CD4-positive, CD25-positive, alpha-beta regulatory T cell (primary cell): ENCODE data around the gene DZIP1L. TPM values are rescaled to one million over a fixed set of nuclear protein-coding genes. Genes with fewer than 3 reads are reported as not detected.
"Not testable (repeated sequence)": the region's sequence is repeated elsewhere in the genome, so short reads cannot be mapped to it uniquely, and the experiment has no call there.

Experiments
- ATAC-seq, 2 donors: fragments of 150-1000 bp; cut with Tn5 transposase; one replicate each; pipeline ENCODE4 v1.10.0; 2021; ENCODE audit warnings: low read depth in 2 of 2, moderate number of reproducible peaks in 2 of 2, moderate library complexity in 1 of 2
- DNase-seq, 3 donors: peaks; one replicate each; pipeline versions ENCODE4 v3.0.0 to v3.0.0-alpha.2; 2012 to 2022; ENCODE audit warnings: mixed read lengths in 1 of 3
- H3K27ac ChIP-seq: one replicate; pipeline ENCODE4 v1.7.0; 2013; ENCODE audit warnings: mild to moderate bottlenecking, low read length; ENCODE audit not compliant: insufficient read depth, poor library complexity, severe bottlenecking
- H3K27me3 ChIP-seq: one replicate; pipeline ENCODE4 v1.7.0; 2013; ENCODE audit warnings: low read length; ENCODE audit not compliant: control insufficient read depth, insufficient read depth
- H3K36me3 ChIP-seq: one replicate; pipeline ENCODE4 v1.7.0; 2013; ENCODE audit warnings: mild to moderate bottlenecking, low read length, moderate library complexity; ENCODE audit not compliant: control insufficient read depth, insufficient read depth
- H3K4me1 ChIP-seq: 2 replicates; pipeline ENCODE4 v1.7.0; 2013; ENCODE audit warnings: mild to moderate bottlenecking, low read length; ENCODE audit not compliant: insufficient read depth, control insufficient read depth, poor library complexity, severe bottlenecking
- H3K4me3 ChIP-seq: one replicate; pipeline ENCODE4 v1.7.0; 2013; ENCODE audit warnings: low read depth, mild to moderate bottlenecking, low read length, moderate library complexity
- H3K9me3 ChIP-seq, 2 experiments: 1 replicate in 1 of 2; 2 replicates in 1 of 2; pipeline ENCODE4 v1.7.0; 2013; ENCODE audit warnings: low read length in 2 of 2, mild to moderate bottlenecking in 1 of 2, moderate library complexity in 1 of 2; ENCODE audit not compliant: control insufficient read depth in 2 of 2
- H3K27ac Mint-ChIP-seq, 3 donors: one replicate each; pipeline ENCODE4 v1.8.0; 2020 to 2022; ENCODE audit warnings: mild to moderate bottlenecking in 3 of 3, mixed read lengths in 3 of 3, moderate library complexity in 2 of 3
- H3K27me3 Mint-ChIP-seq: one replicate; pipeline ENCODE4 v1.8.0; 2022; ENCODE audit warnings: mild to moderate bottlenecking, mixed read lengths
- H3K36me3 Mint-ChIP-seq: one replicate; pipeline ENCODE4 v1.8.0; 2020; ENCODE audit warnings: mixed read lengths
- H3K4me1 Mint-ChIP-seq, 4 donors: one replicate each; pipeline ENCODE4 v1.8.0; 2020 to 2022; ENCODE audit warnings: mixed read lengths in 4 of 4, mild to moderate bottlenecking in 1 of 4
- H3K4me3 Mint-ChIP-seq, 4 donors: one replicate each; pipeline ENCODE4 v1.8.0; 2020 to 2022; ENCODE audit warnings: mild to moderate bottlenecking in 4 of 4, mixed read lengths in 4 of 4, moderate library complexity in 3 of 4
- H3K9me3 Mint-ChIP-seq, 7 donors: one replicate each; pipeline ENCODE4 v1.8.0; 2020 to 2022; ENCODE audit warnings: mixed read lengths in 7 of 7, mild to moderate bottlenecking in 3 of 7, moderate library complexity in 2 of 7
- polyA plus RNA-seq, 4 donors: library from polyadenylated mRNA; unstranded; fragments of 300-500 nt; fragmentation: Illumina TruSeq; gene quantifications; one replicate each; pipeline ENCODE4 v1.2.3, GENCODE V29; 2021
- total RNA-seq: library from RNA; stranded (reverse); gene quantifications from one replicate; pipeline ENCODE4 v1.2.3, GENCODE V29; 2022

DZIP1L gene
- total and polyA plus RNA-seq, 5 donors from 2014 or later, result not detected

DNA sequence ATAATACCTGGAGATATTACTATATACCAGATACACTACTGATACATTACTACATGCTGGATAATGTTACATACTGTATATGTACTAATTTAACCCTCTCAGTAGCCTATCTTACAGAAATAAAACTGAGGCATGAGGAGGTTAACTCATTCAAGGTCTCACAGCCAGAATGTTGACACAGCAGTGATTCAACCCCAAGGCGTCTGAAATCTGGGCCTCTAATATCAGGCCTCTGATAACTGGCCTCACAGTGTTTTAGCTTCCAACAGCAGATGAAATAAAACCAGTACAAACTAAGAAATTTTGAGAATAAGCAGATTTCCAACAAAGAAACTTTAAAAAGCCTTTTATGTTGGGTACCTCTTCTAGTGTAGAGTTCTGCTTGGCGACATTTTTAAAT is 23.4 kb downstream of the DZIP1L start:
- no peak overlapping the region for H3K4me3 ChIP-seq
- no peak overlapping the region for H3K27ac Mint-ChIP-seq
- DNase-seq, result no peak
- peaks cover 5% of the 10 kb centered on the region for H3K27me3 ChIP-seq
- H3K9me3 Mint-ChIP-seq, result peaks cover 0 to 2% (median 0%) of the 10 kb centered on the region in 7 donors
- H3K4me1 Mint-ChIP-seq, result no peaks in the 10 kb centered on the region
- H3K27me3 Mint-ChIP-seq, result peaks cover 6% of the 10 kb centered on the region
- H3K27ac ChIP-seq, result no peak overlapping the region
- no peaks in the 10 kb centered on the region for H3K4me1 ChIP-seq
- H3K4me3 Mint-ChIP-seq, result no peak overlapping the region
- H3K36me3 Mint-ChIP-seq, result no peaks in the 10 kb centered on the region
- H3K9me3 ChIP-seq, result no peaks in the 10 kb centered on the region
- ATAC-seq, result no peak
- H3K36me3 ChIP-seq, result no peaks in the 10 kb centered on the region

DNA sequence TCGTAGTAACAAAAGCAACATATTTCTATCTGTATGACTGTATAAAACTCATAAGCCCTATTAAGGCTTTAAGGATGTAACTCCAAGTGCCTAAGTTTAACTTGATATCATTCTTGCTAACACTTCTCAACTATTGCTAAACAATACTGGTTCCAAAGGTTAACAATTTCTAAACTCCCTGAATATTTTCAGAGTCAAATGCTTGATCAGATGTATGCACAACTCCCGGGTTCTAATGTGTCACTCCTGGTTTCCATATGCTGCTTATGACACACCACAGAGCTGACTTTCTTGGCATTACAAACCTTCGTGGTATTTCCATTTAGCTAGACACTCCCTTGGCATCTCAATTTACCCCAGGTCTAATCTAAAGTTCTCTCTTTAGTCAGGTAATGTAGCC is 26.3 kb downstream of the DZIP1L start:
- Histone ChIP-seq H3K27me3 (peaks cover 3% of the 10 kb centered on the region), H3K4me1 (no peaks in the 10 kb centered on the region), H3K9me3 (no peaks in the 10 kb centered on the region), H3K27ac (no peak overlapping the region), H3K4me3 (no peak overlapping the region), H3K36me3 (no peaks in the 10 kb centered on the region)
- H3K4me1 Mint-ChIP-seq, result no peaks in the 10 kb centered on the region
- no peak overlapping the region for H3K4me3 Mint-ChIP-seq
- peaks cover 0 to 2% (median 0%) of the 10 kb centered on the region in 7 donors for H3K9me3 Mint-ChIP-seq
- no peak for DNase-seq
- no peak for ATAC-seq
- no peak overlapping the region for H3K27ac Mint-ChIP-seq
- peaks cover 10% of the 10 kb centered on the region for H3K27me3 Mint-ChIP-seq
- H3K36me3 Mint-ChIP-seq, result no peaks in the 10 kb centered on the region

DNA sequence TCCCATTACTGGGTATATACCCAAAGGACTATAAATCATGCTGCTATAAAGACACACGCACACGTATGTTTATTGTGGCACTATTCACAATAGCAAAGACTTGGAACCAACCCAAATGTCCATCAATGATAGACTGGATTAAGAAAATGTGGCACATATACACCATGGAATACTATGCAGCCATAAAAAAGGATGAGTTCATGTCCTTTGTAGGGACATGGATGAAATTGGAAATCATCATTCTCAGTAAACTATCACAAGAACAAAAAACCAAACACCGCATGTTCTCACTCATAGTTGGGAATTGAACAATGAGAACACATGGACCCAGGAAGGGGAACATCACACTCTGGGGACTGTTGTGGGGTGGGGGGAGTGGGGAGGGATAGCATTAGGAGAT is 29.7 kb downstream of the DZIP1L start:
- H3K27ac Mint-ChIP-seq, H3K4me3 Mint-ChIP-seq, ATAC-seq, H3K9me3 ChIP-seq, H3K9me3 Mint-ChIP-seq, DNase-seq, H3K36me3 ChIP-seq, H3K27ac ChIP-seq, H3K4me1 ChIP-seq, H3K36me3 Mint-ChIP-seq, H3K27me3 ChIP-seq, H3K4me3 ChIP-seq: not testable (repeated sequence)
- H3K4me1 Mint-ChIP-seq, result peaks cover 0 to 14% (median 6%) of the 10 kb centered on the region in 4 donors
- H3K27me3 Mint-ChIP-seq, result peaks cover 18% of the 10 kb centered on the region

DNA sequence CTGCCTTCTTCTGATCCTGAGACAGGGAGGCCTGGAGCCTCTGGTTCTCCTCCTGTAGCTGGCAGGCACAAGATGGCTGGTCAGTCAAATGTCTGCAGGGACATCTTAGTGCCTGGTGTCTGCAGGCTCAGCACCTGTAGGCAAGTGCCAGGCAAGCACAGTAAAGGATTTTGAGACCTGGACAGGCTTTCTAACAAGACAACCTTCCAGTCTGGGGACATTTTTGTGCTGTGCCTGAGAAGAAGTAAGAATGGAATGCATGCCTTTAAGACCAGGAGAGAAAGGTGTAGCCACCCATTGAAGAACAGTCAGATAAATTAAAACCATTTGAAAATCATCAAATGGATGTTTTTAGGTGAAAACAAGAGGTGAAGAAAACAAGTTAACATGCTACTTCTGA is 31.2 kb downstream of the DZIP1L start:
- no peak for ATAC-seq
- Mint-ChIP-seq H3K27ac (no peak overlapping the region), H3K9me3 (peaks cover 0 to 3% (median 0%) of the 10 kb centered on the region in 7 donors), H3K36me3 (no peaks in the 10 kb centered on the region), H3K27me3 (peaks cover 18% of the 10 kb centered on the region), H3K4me1 (peaks cover 0 to 14% (median 6%) of the 10 kb centered on the region in 4 donors), H3K4me3 (no peak overlapping the region)
- H3K9me3 ChIP-seq, result no peaks in the 10 kb centered on the region
- H3K27me3 ChIP-seq, result peaks cover 4% of the 10 kb centered on the region
- no peaks in the 10 kb centered on the region for H3K36me3 ChIP-seq
- no peak for DNase-seq
- H3K27ac ChIP-seq, result no peak overlapping the region
- no peaks in the 10 kb centered on the region for H3K4me1 ChIP-seq
- no peak overlapping the region for H3K4me3 ChIP-seq

DNA sequence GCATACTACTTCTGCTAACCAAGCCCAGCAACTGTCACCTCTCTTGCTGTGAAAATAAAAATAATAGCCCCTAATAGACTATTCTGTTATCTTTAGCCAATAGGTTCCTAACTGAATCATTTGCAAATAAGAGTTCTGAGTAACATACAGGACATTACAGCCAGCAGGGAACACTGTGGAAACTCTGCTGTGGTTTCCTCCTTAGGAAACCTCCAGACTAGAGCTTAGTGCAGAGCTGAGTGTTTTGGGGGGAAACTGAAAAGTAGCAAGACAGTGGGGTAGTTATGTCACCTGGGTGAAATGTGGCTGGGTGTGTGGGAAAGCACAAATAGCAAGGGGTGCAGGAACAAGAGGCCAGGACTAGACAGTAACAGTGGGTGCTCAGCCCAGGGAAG is 32.4 kb downstream of the DZIP1L start:
- no peak for ATAC-seq
- no peak overlapping the region for H3K27ac Mint-ChIP-seq
- no peaks in the 10 kb centered on the region for H3K4me1 ChIP-seq
- H3K4me3 ChIP-seq, result no peak overlapping the region
- H3K27ac ChIP-seq, result no peak overlapping the region
- H3K36me3 Mint-ChIP-seq, result no peaks in the 10 kb centered on the region
- peaks cover 0 to 3% (median 0%) of the 10 kb centered on the region in 7 donors for H3K9me3 Mint-ChIP-seq
- peaks cover 18% of the 10 kb centered on the region for H3K27me3 Mint-ChIP-seq
- H3K27me3 ChIP-seq, result peaks cover 4% of the 10 kb centered on the region
- no peaks in the 10 kb centered on the region for H3K36me3 ChIP-seq
- H3K9me3 ChIP-seq, result no peaks in the 10 kb centered on the region
- peaks cover 0 to 14% (median 6%) of the 10 kb centered on the region in 4 donors for H3K4me1 Mint-ChIP-seq
- DNase-seq, result no peak
- H3K4me3 Mint-ChIP-seq, result no peak overlapping the region

DNA sequence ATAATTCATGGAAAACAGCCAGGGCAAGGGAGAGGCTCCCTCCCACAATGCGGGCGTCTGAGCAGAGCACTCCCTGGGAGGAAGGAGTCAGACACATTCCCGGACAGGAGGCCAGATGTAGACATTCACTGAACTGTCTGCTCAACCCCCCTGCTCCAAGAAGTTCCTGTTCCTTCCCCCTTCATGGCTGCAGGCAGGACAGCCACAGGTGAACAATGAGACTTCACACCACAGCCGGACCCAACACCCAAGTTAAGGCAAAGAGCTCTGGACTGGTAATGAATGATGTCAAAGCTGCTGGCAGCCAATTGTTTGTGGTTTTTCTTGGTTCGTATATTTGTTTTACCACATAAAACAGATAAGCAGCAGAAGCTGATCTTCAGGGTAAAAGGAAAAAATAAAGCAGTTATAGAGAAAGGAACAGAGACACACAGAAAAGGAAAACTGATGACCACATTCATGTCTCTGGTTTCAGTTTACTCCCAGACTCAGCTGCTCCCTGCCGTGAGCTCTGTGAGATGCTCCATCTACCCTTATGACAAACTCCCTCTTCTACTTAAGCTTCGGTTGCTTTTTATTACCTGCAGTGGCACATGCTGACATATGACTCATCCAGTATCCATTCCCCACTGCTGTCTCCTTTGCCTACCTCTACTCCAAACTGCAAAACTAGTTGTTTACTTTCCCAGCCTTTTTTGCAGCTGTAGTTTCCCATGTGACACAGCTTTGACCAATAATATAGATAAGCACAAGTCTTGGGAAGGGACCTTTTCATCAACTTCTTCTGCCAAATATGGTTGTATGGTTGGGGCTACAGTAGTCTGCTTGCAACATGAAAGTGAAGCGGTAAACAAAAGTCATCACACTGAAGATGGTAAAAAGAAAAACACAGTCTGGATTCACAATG is 33.1 kb downstream of the DZIP1L start:
- DNase-seq (peak in 1 of 3 donors; percentile 39), ATAC-seq (peak in 1 of 2 donors; percentile 26)
- H3K27ac ChIP-seq, result no peak overlapping the region
- Mint-ChIP-seq H3K4me3 (peak overlapping the region in 1 of 4 donors; percentile 5), H3K9me3 (peaks cover 0 to 3% (median 0%) of the 10 kb centered on the region in 7 donors), H3K4me1 (peaks cover 0 to 14% (median 6%) of the 10 kb centered on the region in 4 donors), H3K27ac (no peak overlapping the region), H3K36me3 (no peaks in the 10 kb centered on the region), H3K27me3 (peaks cover 20% of the 10 kb centered on the region)
- H3K27me3 ChIP-seq, result peaks cover 4% of the 10 kb centered on the region
- no peaks in the 10 kb centered on the region for H3K9me3 ChIP-seq
- no peak overlapping the region for H3K4me3 ChIP-seq
- no peaks in the 10 kb centered on the region for H3K36me3 ChIP-seq
- H3K4me1 ChIP-seq, result no peaks in the 10 kb centered on the region

DNA sequence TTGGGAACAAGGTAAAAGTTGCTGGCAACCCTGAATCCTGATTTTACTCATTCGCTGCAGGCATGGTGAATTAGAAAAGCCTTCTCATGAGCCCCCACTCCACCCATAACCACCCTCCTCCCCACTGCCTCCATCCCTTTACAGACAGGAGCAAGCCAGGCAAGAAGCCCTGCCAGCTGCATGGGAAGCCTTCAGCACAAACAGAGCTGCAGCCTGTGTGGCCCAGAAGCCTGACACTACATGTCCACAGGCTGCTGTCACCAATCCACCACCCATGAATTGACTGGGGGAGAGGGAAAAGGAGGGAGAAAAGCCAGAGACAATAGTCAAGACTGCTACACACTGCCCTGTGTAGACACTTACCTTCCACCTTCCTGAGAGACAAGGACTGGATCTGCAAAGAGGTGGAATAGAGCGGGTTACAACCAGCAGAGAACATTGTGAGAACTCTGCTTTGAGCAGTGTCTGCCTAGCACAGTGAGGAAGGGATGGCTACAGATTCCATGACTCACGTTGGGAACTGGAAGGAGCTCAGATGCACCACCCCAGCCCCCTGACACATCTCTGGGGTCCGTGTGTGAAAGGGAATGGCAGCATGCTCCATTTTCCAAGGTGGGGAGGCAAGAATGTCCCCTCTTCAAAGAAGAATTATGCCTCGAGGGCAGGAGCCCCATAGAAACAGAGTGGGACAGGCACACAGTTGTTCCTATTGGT is 33.9 kb downstream of the DZIP1L start:
- no peak for DNase-seq
- Histone ChIP-seq H3K36me3 (no peaks in the 10 kb centered on the region), H3K9me3 (no peaks in the 10 kb centered on the region), H3K27ac (no peak overlapping the region), H3K27me3 (peaks cover 4% of the 10 kb centered on the region), H3K4me3 (no peak overlapping the region), H3K4me1 (no peaks in the 10 kb centered on the region)
- H3K27ac Mint-ChIP-seq, result no peak overlapping the region
- peaks cover 0 to 3% (median 0%) of the 10 kb centered on the region in 7 donors for H3K9me3 Mint-ChIP-seq
- H3K36me3 Mint-ChIP-seq, result no peaks in the 10 kb centered on the region
- peaks cover 0 to 14% (median 6%) of the 10 kb centered on the region in 4 donors for H3K4me1 Mint-ChIP-seq
- H3K4me3 Mint-ChIP-seq, result peak overlapping the region in 1 of 4 donors; percentile 26
- peaks cover 17% of the 10 kb centered on the region for H3K27me3 Mint-ChIP-seq
- no peak for ATAC-seq
